HUES64 (cell line): ENCODE results near the gene AGMO. TPM values are rescaled to one million over a fixed set of nuclear protein-coding genes. Genes with fewer than 3 reads are reported as not detected.

Experiments used
- H3K27ac ChIP-seq: 2 replicates; pipeline ENCODE4 v1.7.0; 2013; ENCODE audit warnings: low read depth, low read length, inconsistent platforms
- H3K27me3 ChIP-seq: 2 replicates; pipeline ENCODE4 v1.6.1; 2013; ENCODE audit warnings: mild to moderate bottlenecking, low read length; ENCODE audit not compliant: insufficient read depth
- H3K36me3 ChIP-seq: 2 replicates; pipeline ENCODE4 v1.6.1; 2013; ENCODE audit warnings: mild to moderate bottlenecking, low read length; ENCODE audit not compliant: insufficient read depth
- H3K4me1 ChIP-seq: 2 replicates; pipeline ENCODE4 v1.6.1; 2013; ENCODE audit warnings: mild to moderate bottlenecking, low read length, moderate library complexity; ENCODE audit not compliant: insufficient read depth
- H3K4me3 ChIP-seq: 2 replicates; pipeline ENCODE4 v1.5.1; 2013; ENCODE audit warnings: mild to moderate bottlenecking, low read length, moderate library complexity
- H3K9ac ChIP-seq: 2 replicates; pipeline ENCODE4 v1.6.1; 2013; ENCODE audit warnings: mild to moderate bottlenecking, low read depth, low read length
- H3K9me3 ChIP-seq: 2 replicates; pipeline ENCODE4 v1.6.1; 2013; ENCODE audit warnings: low read depth, low read length; ENCODE audit not compliant: insufficient read depth
- WGBS: fragments of 150-250, 120-280 bp; methylation state at CpG from one replicate; pipeline ENCODE4 v1.1.7; 2013; ENCODE audit warnings: missing lambda C conversion rate; 5-methylcytosine and 5-hydroxymethylcytosine counted together
- polyA plus RNA-seq, 2 experiments: library from polyadenylated mRNA; stranded (reverse); fragments of 50-300 nt; gene quantifications; one replicate each; pipeline ENCODE4 v1.2.3, GENCODE V29; 2013

AGMO gene
- polyA plus RNA-seq (2013, experiment 1 of 2) = 0.30 TPM
- 0.13 TPM for polyA plus RNA-seq (2013, experiment 2 of 2)

DNA sequence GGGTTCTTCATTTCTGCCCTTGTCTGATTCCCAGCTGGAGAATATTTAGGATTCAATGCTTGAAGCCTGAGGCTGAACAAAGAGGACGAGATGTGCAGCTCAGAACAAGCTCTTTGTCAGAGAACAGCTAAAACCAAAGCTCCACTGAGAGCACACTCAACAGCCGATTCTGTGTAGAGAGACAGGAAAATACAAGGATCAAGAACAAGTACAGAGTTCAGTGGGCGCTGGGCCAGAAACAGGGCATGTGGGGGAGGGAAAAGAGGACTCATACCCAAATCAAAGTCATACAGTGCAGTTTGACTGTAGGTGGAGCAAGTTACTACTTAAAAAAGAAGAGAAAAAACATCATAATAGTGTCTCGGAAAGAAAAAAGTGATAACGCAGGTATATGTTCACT, at the start of gene AGMO:
TSS of gene AGMO (minus strand) at position 181 of the 400 bp plus-strand sequence.
- H3K27me3 ChIP-seq = no peaks in the 10 kb centered on the region
- no peak within 1 kb of the TSS for H3K4me3 ChIP-seq
- H3K9ac ChIP-seq = no peak within 1 kb of the TSS
- no peaks in the 10 kb centered on the region for H3K36me3 ChIP-seq
- H3K9me3 ChIP-seq = no peaks in the 10 kb centered on the region
- no peak within 1 kb of the TSS for H3K27ac ChIP-seq
- peaks cover 5% of the 10 kb centered on the region; the same call in 1 of the 2 replicates for H3K4me1 ChIP-seq
- 81% methylated on average over 3 of the region's 5 CpGs for WGBS

DNA sequence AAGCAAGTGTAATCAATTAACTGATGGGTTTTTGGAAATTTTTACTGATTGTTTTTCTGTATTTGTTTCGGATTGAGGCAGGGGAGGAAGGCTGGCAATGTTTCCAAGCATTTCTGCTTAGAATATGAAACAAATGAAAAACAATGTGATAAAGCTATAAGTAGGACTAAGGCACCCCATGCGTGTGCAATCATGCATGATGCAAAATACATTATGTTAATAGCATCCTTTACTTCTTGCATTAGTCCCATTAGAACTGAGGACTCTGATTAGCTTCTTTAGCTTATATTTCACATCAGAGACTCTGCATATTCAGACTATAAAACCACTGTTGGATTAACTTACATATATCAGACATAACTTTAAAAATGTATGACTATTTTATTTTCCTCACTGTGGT, 48.7 kb upstream of the AGMO start:
- peaks cover 8% of the 10 kb centered on the region; the same call in 1 of the 2 replicates for H3K4me1 ChIP-seq
- WGBS = 92% methylated on average over 2 of the region's 2 CpGs
- H3K36me3 ChIP-seq = no peaks in the 10 kb centered on the region
- no peaks in the 10 kb centered on the region for H3K27me3 ChIP-seq
- no peaks in the 10 kb centered on the region for H3K9me3 ChIP-seq
- H3K27ac ChIP-seq = no peak overlapping the region
- no peak overlapping the region for H3K4me3 ChIP-seq
- no peak overlapping the region for H3K9ac ChIP-seq

DNA sequence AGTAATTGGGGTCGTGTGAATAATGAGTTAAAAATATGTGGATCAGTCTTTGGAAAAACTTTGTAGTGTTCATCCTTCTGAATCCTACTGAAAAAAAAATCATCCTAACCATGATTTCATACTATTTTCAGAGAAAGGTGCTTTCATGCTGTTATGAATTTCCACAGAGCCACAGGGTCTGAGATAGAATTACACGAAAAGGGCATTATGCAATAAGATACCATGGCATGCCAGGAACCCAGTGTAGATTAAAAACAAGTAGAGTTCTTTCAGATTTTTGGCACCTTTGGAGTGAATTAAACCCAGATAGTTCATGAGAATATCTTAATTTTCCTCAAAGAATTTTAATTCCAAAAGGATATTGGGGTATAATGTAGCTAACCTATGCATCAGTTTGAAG, 47.5 kb upstream of the AGMO start:
- Histone ChIP-seq H3K36me3 (no peaks in the 10 kb centered on the region), H3K27ac (no peak overlapping the region), H3K4me3 (no peak overlapping the region), H3K9ac (no peak overlapping the region), H3K27me3 (no peaks in the 10 kb centered on the region), H3K4me1 (peaks cover 8% of the 10 kb centered on the region; the same call in 1 of the 2 replicates), H3K9me3 (no peaks in the 10 kb centered on the region)
- WGBS = 86% methylated on average over 2 of the region's 2 CpGs

DNA sequence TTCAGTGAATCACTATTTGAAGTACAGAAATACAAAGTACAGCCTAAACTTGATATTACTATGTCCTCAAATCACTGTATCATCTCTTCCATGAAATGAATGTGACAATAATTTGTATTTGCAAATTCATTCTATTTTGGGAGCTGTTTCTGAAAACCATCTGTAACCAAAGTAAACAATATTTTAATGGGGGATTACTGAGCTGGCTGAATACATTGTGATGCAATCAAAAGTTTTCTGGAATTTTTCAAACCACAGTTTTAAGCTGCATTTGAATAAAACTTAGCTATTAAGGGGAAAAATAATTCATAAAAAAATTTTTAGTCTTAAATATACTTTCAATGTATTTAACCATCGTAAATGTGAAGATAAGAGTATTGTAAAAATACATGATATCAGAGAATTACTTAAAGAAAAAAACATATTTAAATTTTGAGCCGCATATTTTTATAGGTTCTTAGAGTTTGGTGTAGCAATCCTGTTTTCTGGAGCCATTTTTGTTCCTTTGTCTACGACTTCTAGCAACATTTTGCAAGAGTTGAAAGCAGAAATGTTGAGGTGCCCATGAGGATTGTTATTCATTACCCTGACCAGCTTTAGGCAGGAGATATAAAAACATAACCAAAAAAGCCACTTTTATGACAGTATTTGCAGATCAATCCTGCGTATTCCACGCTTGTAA, 45.9 kb upstream of the AGMO start:
- peaks cover 8% of the 10 kb centered on the region; the same call in 1 of the 2 replicates for H3K4me1 ChIP-seq
- no peak overlapping the region for H3K27ac ChIP-seq
- H3K9ac ChIP-seq = 0 out of 2 replicates have a peak overlapping the region, but pooled peaks have one; percentile 28
- H3K9me3 ChIP-seq = no peaks in the 10 kb centered on the region
- H3K36me3 ChIP-seq = no peaks in the 10 kb centered on the region
- H3K27me3 ChIP-seq = no peaks in the 10 kb centered on the region
- no peak overlapping the region for H3K4me3 ChIP-seq
- 95% methylated on average over 3 of the region's 5 CpGs for WGBS

DNA sequence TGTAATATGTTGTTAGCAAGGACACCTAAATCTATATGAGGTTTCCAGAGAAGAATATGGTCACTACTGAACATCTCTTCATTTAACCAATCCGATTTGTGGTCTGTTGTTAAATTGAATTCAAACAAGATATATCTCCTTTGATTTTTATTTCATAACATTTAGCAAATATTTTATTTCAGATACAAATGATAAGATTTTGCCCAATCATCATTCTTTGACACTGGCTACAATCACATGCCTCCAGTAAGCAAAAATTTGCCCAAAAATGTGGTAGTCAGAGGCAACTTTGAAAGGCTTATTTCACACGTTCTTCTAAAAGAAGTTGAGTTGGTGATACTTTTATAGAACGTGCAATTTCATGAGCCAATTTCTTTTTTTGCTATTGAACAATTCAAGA, 44.7 kb upstream of the AGMO start:
- H3K4me1 ChIP-seq = peaks cover 8% of the 10 kb centered on the region; the same call in 1 of the 2 replicates
- no peak overlapping the region for H3K4me3 ChIP-seq
- no peak overlapping the region for H3K9ac ChIP-seq
- no peaks in the 10 kb centered on the region for H3K27me3 ChIP-seq
- no peaks in the 10 kb centered on the region for H3K36me3 ChIP-seq
- H3K9me3 ChIP-seq = no peaks in the 10 kb centered on the region
- H3K27ac ChIP-seq = no peak overlapping the region
- WGBS = 89% methylated on average over 3 of the region's 3 CpGs

DNA sequence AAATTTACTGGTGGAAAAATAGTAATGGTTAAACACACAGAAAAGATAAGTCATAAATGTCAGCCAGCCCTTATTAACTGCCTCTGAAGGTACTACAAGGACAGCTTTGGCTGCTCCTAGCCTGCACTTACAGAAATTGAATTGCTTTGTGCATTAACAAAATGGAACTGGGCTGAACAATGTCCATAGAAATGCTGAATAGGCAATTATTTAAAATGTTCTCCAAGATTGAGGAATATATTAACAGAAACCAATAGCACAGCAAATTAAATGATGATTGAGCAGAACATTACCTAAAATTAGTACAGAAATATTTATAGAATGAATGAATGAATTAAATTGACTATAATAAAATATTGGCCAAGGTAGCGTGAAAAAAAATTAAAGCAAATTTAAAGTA, 42.4 kb upstream of the AGMO start:
- H3K4me3 ChIP-seq = no peak overlapping the region
- H3K4me1 ChIP-seq = peaks cover 8% of the 10 kb centered on the region; the same call in 1 of the 2 replicates
- H3K27ac ChIP-seq = no peak overlapping the region
- no peaks in the 10 kb centered on the region for H3K27me3 ChIP-seq
- WGBS = no CpG with 5 or more reads among the region's 1 CpG
- H3K9ac ChIP-seq = no peak overlapping the region
- no peaks in the 10 kb centered on the region for H3K36me3 ChIP-seq
- peaks cover 11% of the 10 kb centered on the region for H3K9me3 ChIP-seq

DNA sequence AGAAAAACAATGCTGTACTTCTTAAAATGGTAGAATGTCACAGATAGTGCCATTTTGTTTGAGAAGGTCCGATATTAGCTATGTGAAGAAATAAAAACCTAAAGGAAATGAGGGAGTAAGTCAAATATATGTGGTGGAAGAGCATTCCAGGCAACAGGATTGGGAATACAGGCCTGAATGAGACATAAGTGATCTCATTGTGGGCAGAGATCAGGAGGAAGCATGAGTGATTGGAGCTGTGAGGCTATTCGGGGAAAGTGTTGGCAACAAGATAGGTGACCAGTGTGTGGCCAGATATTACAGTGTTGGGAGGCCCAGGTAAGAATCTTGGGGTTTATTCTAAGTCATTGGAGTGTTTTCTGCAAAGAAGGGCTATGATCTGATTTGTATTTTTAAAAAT, 41.3 kb upstream of the AGMO start:
- no peaks in the 10 kb centered on the region for H3K36me3 ChIP-seq
- H3K4me3 ChIP-seq = no peak overlapping the region
- no peak overlapping the region for H3K27ac ChIP-seq
- no peaks in the 10 kb centered on the region for H3K27me3 ChIP-seq
- H3K9me3 ChIP-seq = peaks cover 16% of the 10 kb centered on the region
- WGBS = 73% methylated on average over 2 of the region's 2 CpGs
- no peak overlapping the region for H3K9ac ChIP-seq
- peaks cover 7% of the 10 kb centered on the region; the same call in 1 of the 2 replicates for H3K4me1 ChIP-seq

DNA sequence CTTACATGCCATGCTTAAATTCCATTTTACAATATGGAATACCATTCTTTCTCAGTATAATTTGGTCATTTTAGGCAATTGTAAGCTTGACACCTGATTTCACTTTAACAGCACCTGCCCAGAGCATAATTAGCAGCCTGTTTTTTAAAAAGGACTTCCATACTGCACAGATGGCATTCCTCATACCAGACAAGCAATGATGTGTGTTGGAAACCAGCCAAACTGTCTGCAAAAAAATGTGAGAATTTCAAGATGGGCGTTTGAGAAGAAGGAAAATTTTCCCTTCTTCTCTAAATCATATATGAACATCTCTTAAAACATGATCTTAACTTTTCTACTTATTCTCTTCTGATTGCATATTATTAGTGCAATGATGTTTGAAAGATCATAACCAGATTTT, 40.4 kb upstream of the AGMO start:
- WGBS = no CpG with 5 or more reads among the region's 1 CpG
- H3K36me3 ChIP-seq = no peaks in the 10 kb centered on the region
- H3K9me3 ChIP-seq = peaks cover 16% of the 10 kb centered on the region
- no peak overlapping the region for H3K4me3 ChIP-seq
- H3K4me1 ChIP-seq = no peaks in the 10 kb centered on the region
- H3K27me3 ChIP-seq = no peaks in the 10 kb centered on the region
- H3K27ac ChIP-seq = no peak overlapping the region
- H3K9ac ChIP-seq = no peak overlapping the region

DNA sequence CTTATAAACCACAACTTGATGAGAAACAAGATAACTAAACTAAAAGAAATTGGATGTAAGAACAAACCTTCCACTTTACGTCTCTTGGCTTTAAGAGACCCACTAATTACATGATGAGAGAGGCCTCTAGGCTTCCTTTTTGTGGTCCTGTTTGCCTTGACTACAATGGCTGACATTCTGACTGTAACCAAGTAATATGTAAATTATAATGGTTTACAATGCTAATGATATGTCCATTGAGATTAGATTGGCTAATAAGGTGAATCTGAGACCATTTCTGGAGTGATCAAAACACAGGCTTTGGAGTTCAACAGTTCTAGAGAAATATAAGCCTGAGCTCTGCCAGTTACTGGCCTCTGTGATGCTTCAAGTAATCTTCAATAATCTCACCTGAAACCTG, 39.4 kb upstream of the AGMO start:
- no peak overlapping the region for H3K4me3 ChIP-seq
- H3K27ac ChIP-seq = no peak overlapping the region
- no peaks in the 10 kb centered on the region for H3K36me3 ChIP-seq
- no peaks in the 10 kb centered on the region for H3K4me1 ChIP-seq
- H3K27me3 ChIP-seq = no peaks in the 10 kb centered on the region
- H3K9ac ChIP-seq = no peak overlapping the region
- H3K9me3 ChIP-seq = peaks cover 16% of the 10 kb centered on the region
- WGBS = 95% methylated on average over 1 of the region's 1 CpG

DNA sequence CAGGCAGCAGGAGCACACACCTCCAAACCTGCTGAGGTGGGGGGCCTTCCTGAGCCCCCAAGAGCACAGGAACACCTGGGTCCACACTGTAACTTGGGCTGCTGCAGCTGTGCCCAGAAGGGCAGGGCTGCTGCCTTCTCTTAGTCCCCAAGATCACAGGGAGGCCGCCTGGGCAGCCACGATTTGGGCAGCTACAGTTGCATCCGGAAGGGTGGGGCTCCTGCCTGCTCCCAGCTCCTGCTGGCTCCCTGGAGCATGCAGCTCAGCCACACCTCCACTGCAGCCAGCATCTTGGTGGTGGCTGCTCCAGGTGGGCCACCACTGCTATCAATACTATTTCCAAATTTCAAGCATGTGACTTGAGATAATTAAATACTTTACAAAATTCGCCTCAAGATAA, 38.5 kb upstream of the AGMO start:
- WGBS = 92% methylated on average over 3 of the region's 4 CpGs
- no peaks in the 10 kb centered on the region for H3K36me3 ChIP-seq
- no peaks in the 10 kb centered on the region for H3K27me3 ChIP-seq
- no peak overlapping the region for H3K4me3 ChIP-seq
- no peak overlapping the region for H3K27ac ChIP-seq
- no peaks in the 10 kb centered on the region for H3K4me1 ChIP-seq
- peaks cover 16% of the 10 kb centered on the region for H3K9me3 ChIP-seq
- no peak overlapping the region for H3K9ac ChIP-seq

DNA sequence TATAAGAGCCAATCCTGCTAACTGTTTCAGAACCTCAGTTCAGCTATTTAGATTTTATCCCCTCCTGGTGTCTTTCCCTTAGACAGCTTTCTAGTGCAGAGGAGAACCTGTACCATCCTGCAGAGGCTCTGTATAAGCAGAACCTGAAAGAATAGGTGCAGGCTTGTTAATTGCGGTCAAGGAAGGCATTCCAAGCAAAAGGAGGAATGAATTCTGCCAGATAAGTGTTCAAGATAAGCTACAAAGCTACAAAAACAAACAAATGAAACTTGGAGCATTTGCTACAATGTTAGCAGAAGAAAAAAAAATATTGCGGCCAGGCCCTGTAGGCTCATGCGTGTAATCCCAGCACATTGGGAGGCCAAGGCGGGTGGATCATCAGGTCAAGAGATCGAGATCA, 32.6 kb upstream of the AGMO start:
- Histone ChIP-seq H3K27ac (no peak overlapping the region), H3K27me3 (no peaks in the 10 kb centered on the region), H3K9me3 (peaks cover 8% of the 10 kb centered on the region), H3K36me3 (no peaks in the 10 kb centered on the region), H3K4me3 (no peak overlapping the region), H3K4me1 (no peaks in the 10 kb centered on the region), H3K9ac (no peak overlapping the region)
- 86% methylated on average over 5 of the region's 5 CpGs for WGBS

DNA sequence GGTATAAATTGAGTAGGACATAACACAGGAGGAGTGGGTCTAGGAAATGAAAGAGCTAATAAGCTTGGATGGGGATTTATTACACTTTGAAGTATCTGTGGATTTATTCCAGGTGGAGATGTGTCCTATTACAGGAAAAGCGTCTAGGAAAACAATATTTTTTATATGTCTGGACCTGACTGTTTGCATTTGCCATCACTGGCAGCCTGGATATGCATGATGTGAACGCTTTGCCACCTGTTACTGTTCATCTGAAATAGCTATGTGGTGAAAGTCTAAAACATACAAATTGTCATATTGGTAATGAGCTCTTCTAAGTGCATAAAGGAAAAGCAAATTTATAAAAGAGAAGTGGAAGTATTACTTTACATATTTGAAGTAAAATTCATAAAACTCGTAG, 31.6 kb upstream of the AGMO start:
- Histone ChIP-seq H3K27ac (no peak overlapping the region), H3K4me3 (no peak overlapping the region), H3K4me1 (no peaks in the 10 kb centered on the region), H3K27me3 (no peaks in the 10 kb centered on the region), H3K36me3 (no peaks in the 10 kb centered on the region), H3K9me3 (no peaks in the 10 kb centered on the region), H3K9ac (no peak overlapping the region)
- 92% methylated on average over 3 of the region's 3 CpGs for WGBS
